NOMO-1 (cell line): ENCODE data around the gene PPP6R3.

ENCODE experiments used
- DNase-seq, 2 experiments: peaks; one replicate each; lab custom pipeline; 2025; ENCODE audit not compliant: unreplicated experiment in 2 of 2; lab: John Stamatoyannopoulos, UW

The PPP6R3 gene

GRCh38 chr11:68488623-68489022 is 28.1 kb downstream of the PPP6R3 start:
- no peak for DNase-seq

GRCh38 chr11:68495220-68495729 is 34.7 kb downstream of the PPP6R3 start:
- DNase-seq, result peak in 1 of 2 experiments; percentile 41

DNA sequence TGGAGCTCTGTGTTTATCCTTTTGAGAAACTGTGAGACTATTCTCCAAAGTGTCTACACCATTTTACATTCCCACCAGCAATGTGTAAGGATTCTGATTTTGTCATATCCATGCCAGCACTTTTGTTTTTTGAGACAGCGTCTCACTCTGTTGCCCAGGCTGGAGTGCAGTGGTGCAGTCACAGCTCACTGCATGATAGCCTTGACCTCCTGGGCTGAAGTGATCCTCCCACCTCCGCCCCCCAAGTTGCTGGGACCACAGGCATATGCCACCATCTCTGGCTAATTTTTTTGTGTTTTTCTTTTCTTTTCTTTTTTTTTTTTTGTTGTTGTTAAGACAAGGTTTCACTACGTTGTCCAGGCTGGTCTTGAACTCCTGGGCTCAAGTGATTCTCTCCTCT is 35.3 kb downstream of the PPP6R3 start:
- no peak for DNase-seq

GRCh38 chr11:68497761-68498160 is 37.2 kb downstream of the PPP6R3 start:
- DNase-seq, result no peak

DNA sequence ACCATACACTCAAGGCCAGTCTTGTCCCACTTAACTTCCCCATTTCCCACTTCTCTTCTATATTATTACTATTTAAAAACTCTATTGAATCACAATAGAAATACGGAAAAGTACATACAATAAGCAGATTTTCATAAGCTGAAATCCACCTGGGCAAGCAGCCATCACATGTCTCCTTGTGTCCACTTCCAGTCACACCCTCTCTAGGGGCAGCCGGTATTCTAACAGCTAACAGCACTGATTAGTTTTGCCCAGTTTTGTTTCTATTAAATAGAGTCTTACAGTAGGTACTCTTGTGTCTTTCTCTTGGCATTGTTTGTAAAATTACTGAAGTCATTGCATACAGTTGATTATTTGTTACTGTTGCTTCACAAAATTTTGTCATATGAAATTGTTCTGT is 37.8 kb downstream of the PPP6R3 start:
- peak in 1 of 2 experiments; percentile 33 for DNase-seq

GRCh38 chr11:68498903-68499883 is 38.6 kb downstream of the PPP6R3 start:
- no peak for DNase-seq

GRCh38 chr11:68500206-68500605 is 39.7 kb downstream of the PPP6R3 start:
- DNase-seq, result no peak

DNA sequence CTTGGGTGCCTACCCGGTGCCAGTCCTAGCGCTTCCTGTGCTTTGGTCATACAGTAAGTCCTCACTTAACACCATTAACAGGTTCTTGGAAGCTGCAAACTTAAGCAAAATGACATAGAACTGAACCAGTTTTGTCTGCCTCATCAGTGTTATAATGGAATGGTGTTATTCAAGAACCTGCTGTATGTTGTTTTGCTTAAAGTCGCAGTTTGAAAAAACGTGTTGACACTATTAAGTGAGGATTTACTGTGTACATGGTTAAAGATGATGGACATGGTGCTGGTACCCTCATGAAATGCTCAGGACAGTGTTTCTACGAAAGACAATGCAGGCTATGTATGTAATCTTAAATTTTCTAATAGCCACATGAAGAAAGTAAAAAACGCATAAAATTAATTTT is 41.3 kb downstream of the PPP6R3 start:
- DNase-seq, result no peak

DNA sequence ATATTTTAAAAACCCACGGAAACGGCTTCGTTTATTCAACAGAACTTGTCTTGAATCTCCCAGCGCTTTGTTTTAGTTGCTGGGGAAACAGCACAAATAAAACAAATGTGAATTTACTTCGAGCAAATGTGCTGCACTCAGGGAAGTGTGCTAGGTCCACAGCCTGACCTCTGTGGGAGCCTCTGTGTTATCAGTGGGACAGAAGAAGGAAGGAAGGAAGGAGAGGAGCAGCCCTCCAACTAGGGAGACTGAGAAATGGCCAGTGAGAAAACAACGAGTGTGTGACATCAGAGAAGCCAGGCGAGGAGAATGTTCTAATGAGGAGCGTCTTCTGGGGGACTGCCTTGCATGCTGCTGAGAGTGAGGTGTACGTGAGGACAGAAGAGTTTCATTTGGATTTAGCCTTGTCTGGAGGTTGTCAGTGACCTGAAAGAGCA is 42.7 kb downstream of the PPP6R3 start:
- no peak for DNase-seq

DNA sequence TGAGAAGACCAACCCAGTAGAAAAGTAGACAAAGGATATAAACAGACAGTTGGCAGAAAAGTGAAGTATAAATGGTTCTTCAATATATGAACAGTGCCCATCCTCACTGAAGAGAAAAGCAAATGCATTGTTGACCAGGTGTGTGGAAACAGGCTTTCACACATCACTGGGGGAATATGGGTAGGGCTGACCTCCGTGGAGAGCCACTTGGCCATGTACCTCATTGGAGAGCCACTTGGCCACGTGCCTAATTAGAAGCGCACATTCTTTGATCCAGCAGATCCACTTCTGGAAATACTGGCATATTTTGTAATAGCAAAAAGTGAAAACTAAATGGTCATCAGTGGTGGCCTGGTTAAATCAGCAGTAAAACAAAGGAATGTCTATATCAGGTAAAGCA is 43.2 kb downstream of the PPP6R3 start:
- no peak for DNase-seq

GRCh38 chr11:68504432-68505066 is 44.0 kb downstream of the PPP6R3 start:
- DNase-seq, result no peak

DNA sequence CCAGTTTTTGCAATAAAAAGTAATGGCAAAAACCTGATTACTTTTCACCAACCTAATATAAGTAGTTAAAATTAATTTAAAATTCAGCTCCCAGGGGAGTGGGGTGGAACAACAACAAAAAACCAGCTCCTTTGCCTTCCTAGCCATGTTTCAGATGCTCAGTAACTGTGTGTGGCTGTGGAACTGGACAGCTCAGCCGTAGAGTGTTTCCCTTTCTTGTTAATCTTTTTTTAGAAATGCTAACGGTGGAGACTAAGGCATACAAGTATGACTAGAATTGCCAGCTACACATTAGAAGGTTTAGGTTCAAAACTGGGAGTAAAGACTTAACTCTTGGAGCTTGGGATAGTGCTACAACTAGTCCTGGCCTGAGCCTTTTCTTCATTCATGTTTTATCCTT is 45.0 kb downstream of the PPP6R3 start:
- DNase-seq, result peak in 1 of 2 experiments; percentile 13

GRCh38 chr11:68506908-68507307 is 46.4 kb downstream of the PPP6R3 start:
- DNase-seq, result no peak

DNA sequence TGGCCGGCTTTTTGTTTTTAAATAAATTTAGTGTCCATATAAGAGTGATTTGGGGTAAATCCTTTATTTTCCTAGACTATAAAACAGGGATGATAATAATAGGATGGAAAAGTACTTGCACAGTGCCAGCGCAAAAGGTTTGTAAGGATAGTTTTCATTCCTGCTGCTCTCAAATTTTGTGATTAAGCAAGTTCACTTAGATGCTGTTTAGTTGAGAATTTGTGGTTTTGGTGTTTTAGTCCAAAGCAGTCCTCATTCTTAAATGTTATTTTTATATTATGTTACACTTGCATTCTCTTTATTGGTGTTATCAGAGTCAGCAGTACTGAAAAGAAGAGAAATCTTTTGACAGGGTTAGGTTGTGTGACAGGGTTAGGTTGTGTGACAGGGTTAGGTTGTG is 47.9 kb downstream of the PPP6R3 start:
- DNase-seq, result no peak

DNA sequence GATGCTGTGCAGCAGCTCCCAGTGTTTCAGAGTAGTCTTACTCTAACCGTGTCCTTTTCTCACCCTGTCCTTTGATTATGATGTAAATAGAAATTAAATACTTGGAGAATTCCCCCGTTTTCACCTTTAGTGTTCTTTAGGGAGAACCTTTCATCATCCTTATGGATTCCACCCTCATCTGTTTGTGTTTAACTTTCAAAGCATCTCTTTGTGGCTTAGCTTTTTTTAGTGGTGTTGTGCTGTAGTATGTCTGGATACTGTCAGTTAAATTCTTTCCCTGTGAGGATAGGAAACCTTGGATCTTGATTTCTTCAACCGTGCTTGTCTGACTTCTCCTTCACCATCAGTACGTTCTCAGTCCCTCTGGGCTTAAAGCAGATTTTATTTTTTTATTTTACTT is 48.5 kb downstream of the PPP6R3 start:
- DNase-seq, result no peak

- DNase-seq, result no peak
Observed at GRCh38 chr11:68513930-68514487, 53.5 kb downstream of the PPP6R3 start.

DNA sequence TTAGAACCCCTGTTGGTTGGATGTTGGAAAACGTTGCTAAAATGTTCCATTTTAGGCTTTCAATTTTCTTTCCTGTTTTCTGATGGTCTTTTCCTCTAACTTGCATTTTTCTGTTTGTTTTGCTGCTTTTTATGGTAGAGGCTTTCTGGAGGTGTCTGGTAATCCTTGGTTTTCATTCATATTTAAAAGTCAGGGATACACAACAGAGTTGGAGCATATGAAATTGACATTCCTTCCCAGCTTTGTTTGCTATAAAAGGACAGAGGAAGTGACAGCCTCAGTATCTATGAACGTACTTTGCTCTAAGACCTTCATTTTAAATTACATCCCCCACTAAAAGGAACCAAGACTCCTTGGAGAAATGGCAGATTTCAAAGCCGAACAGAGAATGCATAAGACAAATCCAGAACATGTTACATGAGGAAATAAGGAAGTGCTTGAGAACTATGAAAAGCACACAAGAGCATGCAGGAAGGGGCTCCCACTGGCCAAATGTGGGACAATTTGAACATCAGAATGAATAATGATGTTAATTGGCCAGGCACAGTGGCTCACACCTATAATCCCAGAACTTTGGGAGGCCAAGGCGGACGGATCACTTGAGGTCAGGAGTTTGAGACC is 56.7 kb downstream of the PPP6R3 start:
- DNase-seq, result no peak

DNA sequence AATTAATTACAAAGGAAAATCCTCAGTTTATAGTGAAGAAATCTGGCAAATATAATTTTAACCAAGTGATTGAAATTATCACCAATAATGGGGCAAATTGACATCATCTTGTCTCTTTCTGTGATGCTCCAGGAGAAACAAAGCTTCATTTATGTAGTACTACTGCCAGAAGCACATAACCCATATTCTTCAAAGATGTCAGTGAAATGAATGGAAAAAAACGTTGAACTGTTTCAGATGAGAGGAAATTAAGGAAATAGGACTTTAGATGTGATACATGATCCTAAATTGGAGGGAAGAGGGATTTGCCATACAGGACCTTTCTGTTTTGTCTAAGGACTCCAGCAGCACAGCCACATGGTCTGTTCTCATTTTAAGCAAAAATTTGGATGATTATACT is 57.6 kb downstream of the PPP6R3 start:
- no peak for DNase-seq

DNA sequence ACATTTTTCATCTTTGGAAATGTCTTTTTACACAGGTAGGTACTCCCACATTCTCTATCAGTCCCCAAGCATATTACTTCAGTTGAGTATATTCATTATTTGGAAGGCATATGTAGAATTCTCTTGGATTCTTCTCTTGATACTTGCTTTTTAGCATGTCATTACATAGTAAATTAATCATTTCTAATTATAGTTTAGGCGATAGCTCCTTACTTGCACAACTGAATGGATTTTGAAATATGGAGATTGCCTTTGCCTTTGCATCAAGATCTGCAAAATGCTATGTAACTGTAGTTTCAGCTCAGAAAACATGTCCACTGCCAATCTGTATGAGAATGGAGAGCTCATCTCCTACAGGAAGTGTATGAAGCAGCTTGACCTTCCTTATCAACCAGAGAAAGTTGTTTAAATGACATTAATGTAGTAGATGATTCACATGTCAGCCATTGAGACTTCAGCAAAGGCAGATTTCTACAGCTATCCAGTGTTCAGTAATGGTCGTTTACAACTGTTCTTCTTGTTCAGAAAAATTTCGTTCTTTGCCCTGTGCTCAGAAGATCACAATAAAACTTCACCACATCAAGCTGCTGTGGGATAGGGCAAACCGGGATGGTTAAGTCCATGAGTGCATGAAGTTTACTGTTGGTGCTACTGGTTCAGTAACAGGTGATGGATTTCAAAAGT is 61.6 kb downstream of the PPP6R3 start:
- no peak for DNase-seq

GRCh38 chr11:68523033-68523432 is 62.5 kb downstream of the PPP6R3 start:
- DNase-seq, result no peak
